Measurements from ENCODE around the gene IQUB. TPM values are rescaled to one million over a fixed set of nuclear protein-coding genes. Genes with fewer than 3 reads are reported as not detected.
"Not testable (repeated sequence)": the region's sequence is repeated elsewhere in the genome, so short reads cannot be mapped to it uniquely, and the experiment has no call there.

IQUB gene
- total RNA-seq, 1 experiment from 2014 or later, result 0.98 TPM

DNA sequence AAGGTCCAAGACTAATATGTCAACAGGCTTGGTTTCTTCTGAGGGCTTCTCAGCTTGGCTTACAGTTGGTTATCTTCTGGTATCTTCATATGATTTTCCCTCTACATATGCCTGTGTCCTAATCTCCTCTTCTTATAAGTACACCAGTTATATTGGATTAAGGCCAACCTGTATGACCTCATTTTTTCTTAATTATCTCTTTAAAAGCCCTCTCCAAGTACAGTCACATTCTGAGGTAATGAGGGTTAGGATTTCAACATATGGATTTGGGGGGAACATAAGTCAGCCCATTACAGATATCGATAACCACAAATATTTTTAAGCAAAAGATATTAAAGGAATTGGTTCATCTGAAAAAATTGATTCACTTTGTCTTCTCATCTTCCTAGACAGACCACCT, 49.2 kb downstream of the IQUB start:
- DNase-seq, result no peak
- Histone ChIP-seq H3K9me2 (ENCODE audit: insufficient read depth) (no peaks in the 10 kb centered on the region), H3K9me3 (ENCODE audit: insufficient read depth, low read depth) (no peaks in the 10 kb centered on the region), H3K36me3 (ENCODE audit: low read depth) (no peaks in the 10 kb centered on the region), H3K4me2 (no peak overlapping the region), H3K79me2 (ENCODE audit: low read depth) (no peaks in the 10 kb centered on the region), H3K4me1 (replicated peaks; ENCODE audit: insufficient read depth) (no peaks in the 10 kb centered on the region), H3K27me3 (ENCODE audit: insufficient read depth, low read depth) (no peaks in the 10 kb centered on the region), H3F3A (ENCODE audit: insufficient read depth, low read depth) (no peaks in the 10 kb centered on the region), H4K20me1 (ENCODE audit: insufficient read depth) (no peaks in the 10 kb centered on the region), H3K27ac (no peak overlapping the region), H2AFZ (no peak overlapping the region), H3K4me3 (no peak overlapping the region)
- no TSS peak for BruUV-seq (replicated peaks)
- TF ChIP-seq, protein P1, sequence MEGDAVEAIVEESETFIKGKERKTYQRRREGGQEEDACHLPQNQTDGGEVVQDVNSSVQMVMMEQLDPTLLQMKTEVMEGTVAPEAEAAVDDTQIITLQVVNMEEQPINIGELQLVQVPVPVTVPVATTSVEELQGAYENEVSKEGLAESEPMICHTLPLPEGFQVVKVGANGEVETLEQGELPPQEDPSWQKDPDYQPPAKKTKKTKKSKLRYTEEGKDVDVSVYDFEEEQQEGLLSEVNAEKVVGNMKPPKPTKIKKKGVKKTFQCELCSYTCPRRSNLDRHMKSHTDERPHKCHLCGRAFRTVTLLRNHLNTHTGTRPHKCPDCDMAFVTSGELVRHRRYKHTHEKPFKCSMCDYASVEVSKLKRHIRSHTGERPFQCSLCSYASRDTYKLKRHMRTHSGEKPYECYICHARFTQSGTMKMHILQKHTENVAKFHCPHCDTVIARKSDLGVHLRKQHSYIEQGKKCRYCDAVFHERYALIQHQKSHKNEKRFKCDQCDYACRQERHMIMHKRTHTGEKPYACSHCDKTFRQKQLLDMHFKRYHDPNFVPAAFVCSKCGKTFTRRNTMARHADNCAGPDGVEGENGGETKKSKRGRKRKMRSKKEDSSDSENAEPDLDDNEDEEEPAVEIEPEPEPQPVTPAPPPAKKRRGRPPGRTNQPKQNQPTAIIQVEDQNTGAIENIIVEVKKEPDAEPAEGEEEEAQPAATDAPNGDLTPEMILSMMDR (conservative IDR thresholded peaks at IDR 0.05), result no peak
- no peak for TF ChIP-seq EZH2 (IDR thresholded peaks at IDR 0.05; ENCODE audit: low read depth)
- CTCF ChIA-PET, result no interaction called here
- intact Hi-C loops (cut with micrococcal nuclease; ENCODE audit: unreplicated experiment), result no loop called here
- POLR2A ChIA-PET (ENCODE audit: unreplicated experiment), result no interaction called here

DNA sequence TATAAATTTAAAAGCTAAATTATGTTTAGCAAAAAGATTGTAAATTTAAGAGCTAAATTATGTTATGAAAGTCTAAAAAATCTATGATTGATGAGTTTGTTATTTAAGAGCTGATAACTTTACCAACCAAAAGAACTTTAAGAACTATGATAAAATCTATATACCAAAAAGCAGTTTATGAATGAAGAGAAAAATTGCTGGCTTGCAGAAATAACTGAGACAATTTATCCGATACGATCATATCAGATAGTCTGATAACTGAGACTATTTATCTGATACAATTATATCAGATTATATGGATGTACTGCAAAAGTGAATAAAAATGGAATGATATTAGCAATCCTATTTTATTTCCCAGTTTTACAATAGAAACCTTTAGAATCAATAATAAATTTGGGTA, 50.2 kb downstream of the IQUB start:
- intact Hi-C loops (cut with micrococcal nuclease; ENCODE audit: unreplicated experiment), result no loop called here
- H3K9me2 ChIP-seq (ENCODE audit: insufficient read depth), result no peaks in the 10 kb centered on the region

DNA sequence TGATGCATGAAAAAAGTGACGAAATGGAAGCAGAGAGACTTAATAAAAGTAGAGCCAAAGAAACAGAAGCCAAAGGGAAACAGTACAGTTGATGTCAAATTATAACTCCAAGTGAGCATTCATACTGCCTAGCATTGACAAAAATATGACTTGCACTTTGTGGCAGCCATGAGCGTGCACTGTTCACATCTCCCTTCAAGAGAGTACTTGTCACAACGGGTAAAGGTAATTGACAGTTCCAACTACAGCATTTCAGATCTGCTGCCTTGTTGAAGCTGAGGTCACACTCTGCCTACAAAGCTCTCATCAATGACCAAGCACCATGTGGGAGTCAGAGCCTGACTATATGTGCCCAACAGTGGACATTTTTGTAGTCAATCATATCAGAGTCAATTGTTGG, 54.3 kb downstream of the IQUB start:
- Histone ChIP-seq H2AFZ (no peak overlapping the region), H3K36me3 (ENCODE audit: low read depth) (no peaks in the 10 kb centered on the region), H3K27me3 (ENCODE audit: insufficient read depth, low read depth) (no peaks in the 10 kb centered on the region), H3K9me2 (ENCODE audit: insufficient read depth) (no peaks in the 10 kb centered on the region), H3K4me3 (no peak overlapping the region), H3K27ac (no peak overlapping the region), H3F3A (ENCODE audit: insufficient read depth, low read depth) (no peaks in the 10 kb centered on the region), H3K4me1 (replicated peaks; ENCODE audit: insufficient read depth) (no peaks in the 10 kb centered on the region), H4K20me1 (ENCODE audit: insufficient read depth) (no peaks in the 10 kb centered on the region), H3K79me2 (ENCODE audit: low read depth) (no peaks in the 10 kb centered on the region), H3K4me2 (no peak overlapping the region), H3K9me3 (ENCODE audit: insufficient read depth, low read depth) (no peaks in the 10 kb centered on the region)
- intact Hi-C loops (cut with micrococcal nuclease; ENCODE audit: unreplicated experiment), result no loop called here
- DNase-seq, result no peak
- no TSS peak for BruUV-seq (replicated peaks)
- POLR2A ChIA-PET (ENCODE audit: unreplicated experiment), result interaction anchor here (0.5 kb wide), 1 partner anchor 35 kb away, joined by 8 read pairs; no protein-coding TSS in a partner anchor
- no peak for TF ChIP-seq EZH2 (IDR thresholded peaks at IDR 0.05; ENCODE audit: low read depth)
- TF ChIP-seq, protein P1 (conservative IDR thresholded peaks at IDR 0.05), result no peak
- CTCF ChIA-PET, result no interaction called here

More for the DNA sequence above, 50.2 kb downstream of the IQUB start:
- Histone ChIP-seq H3K9me3 (ENCODE audit: insufficient read depth, low read depth) (no peaks in the 10 kb centered on the region), H4K20me1 (ENCODE audit: insufficient read depth) (no peaks in the 10 kb centered on the region), H3K4me1 (replicated peaks; ENCODE audit: insufficient read depth) (no peaks in the 10 kb centered on the region), H2AFZ (no peak overlapping the region), H3K79me2 (ENCODE audit: low read depth) (no peaks in the 10 kb centered on the region), H3K4me2 (no peak overlapping the region), H3K27ac (no peak overlapping the region), H3K27me3 (ENCODE audit: insufficient read depth, low read depth) (no peaks in the 10 kb centered on the region), H3F3A (ENCODE audit: insufficient read depth, low read depth) (no peaks in the 10 kb centered on the region), H3K36me3 (ENCODE audit: low read depth) (no peaks in the 10 kb centered on the region), H3K4me3 (no peak overlapping the region)
- DNase-seq, result no peak
- TF ChIP-seq EZH2 (IDR thresholded peaks at IDR 0.05; ENCODE audit: low read depth), result no peak
- TF ChIP-seq, protein P1 (conservative IDR thresholded peaks at IDR 0.05), result no peak
- no TSS peak for BruUV-seq (replicated peaks)
- ChIA-PET POLR2A (ENCODE audit: unreplicated experiment) (no interaction called here), CTCF (no interaction called here)

DNA sequence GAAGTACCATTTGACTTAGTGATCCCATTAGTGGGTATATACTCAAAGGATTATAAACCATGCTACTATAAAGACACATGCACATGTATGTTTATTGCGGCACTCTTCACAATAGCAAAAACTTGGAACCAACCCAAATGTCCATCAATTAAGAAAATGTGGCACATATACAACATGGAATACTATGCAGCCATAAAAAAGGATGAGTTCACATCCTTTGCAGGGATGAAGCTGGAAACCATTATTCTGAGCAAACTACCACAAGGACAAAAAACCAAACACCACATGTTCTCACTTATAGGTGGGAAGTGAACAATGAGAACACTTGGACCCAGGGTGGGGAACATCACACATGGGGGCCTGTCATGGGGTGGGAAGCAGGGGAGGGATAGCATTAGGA, 56.3 kb downstream of the IQUB start:
- POLR2A ChIA-PET (ENCODE audit: unreplicated experiment); BruUV-seq (replicated peaks): not testable (repeated sequence)

More for the DNA sequence above, 56.3 kb downstream of the IQUB start:
- intact Hi-C loops (cut with micrococcal nuclease; ENCODE audit: unreplicated experiment); H3K9me3 ChIP-seq (ENCODE audit: insufficient read depth, low read depth); H3K4me2 ChIP-seq; H3F3A ChIP-seq (ENCODE audit: insufficient read depth, low read depth); H3K36me3 ChIP-seq (ENCODE audit: low read depth); H3K4me1 ChIP-seq (replicated peaks; ENCODE audit: insufficient read depth); H2AFZ ChIP-seq; H3K9me2 ChIP-seq (ENCODE audit: insufficient read depth); DNase-seq; H4K20me1 ChIP-seq (ENCODE audit: insufficient read depth); H3K27ac ChIP-seq; H3K4me3 ChIP-seq; H3K27me3 ChIP-seq (ENCODE audit: insufficient read depth, low read depth); H3K79me2 ChIP-seq (ENCODE audit: low read depth); CTCF ChIA-PET: not testable (repeated sequence)
